ENCODE measurements around the gene TRAK1. TPM values are rescaled to one million over a fixed set of nuclear protein-coding genes. Genes with fewer than 3 reads are reported as not detected.

TRAK1 gene
- total RNA-seq, 1 experiment from 2014 or later, result 41.0 TPM

DNA sequence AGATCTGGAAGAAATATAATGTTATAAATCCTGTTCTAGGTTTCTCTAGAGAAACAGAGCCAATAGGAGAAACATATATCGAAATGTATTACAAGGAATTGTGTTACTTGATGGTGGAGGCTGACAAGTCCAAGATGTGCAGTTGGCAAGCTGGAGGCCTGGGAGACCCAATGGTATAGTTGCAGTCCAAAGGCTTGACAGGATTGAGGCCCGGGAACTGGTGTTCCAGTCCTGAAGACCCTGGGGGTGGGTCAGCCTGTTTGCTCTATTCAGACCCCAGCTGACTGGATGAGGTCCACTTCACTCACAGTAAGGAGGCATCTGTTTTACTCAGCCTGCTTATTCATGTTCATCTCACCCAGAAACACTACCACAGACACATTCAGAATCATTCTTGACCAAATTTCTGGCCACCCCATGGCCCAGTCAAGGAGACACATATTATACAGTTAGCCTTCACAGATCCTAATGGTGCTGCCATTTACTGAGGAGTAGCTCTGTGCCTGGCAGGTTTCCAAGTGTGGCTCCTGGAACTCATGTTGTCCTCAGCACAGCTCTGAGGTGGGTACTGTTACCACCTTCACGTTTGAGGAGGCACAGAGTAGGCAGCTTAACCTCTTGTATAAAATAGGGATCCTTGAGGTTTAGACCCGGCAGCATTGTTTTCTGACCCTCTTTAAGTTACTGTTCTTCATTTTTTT, 3.7 kb downstream of the TRAK1 start (continued):
- no peak for TF ChIP-seq CREB1 (CRISPR knock-in tag; IDR thresholded peaks at IDR 0.05)
- no peak for TF ChIP-seq ZNF317 (CRISPR knock-in tag; IDR thresholded peaks at IDR 0.05; ENCODE audit: borderline replicate concordance, low read depth)
- TF ChIP-seq ETV6 (CRISPR knock-in tag; IDR thresholded peaks at IDR 0.05), result no peak
- TF ChIP-seq IRF2 (CRISPR knock-in tag; IDR thresholded peaks at IDR 0.05; ENCODE audit: borderline replicate concordance, low read depth), result no peak
- no peak for TF ChIP-seq ATF3 (CRISPR knock-in tag; conservative IDR thresholded peaks at IDR 0.05)
- no peak for TF ChIP-seq NR2C2 (CRISPR knock-in tag; IDR thresholded peaks at IDR 0.05)
- no peak for TF ChIP-seq CREM (CRISPR knock-in tag; IDR thresholded peaks at IDR 0.05)

GRCh38 chr3:42095540-42095939, 4.4 kb downstream of the TRAK1 start:
- no peak overlapping the region; the same call in 1 of the 2 replicates for H3K27ac Mint-ChIP-seq
- peaks cover 11% of the 10 kb centered on the region for H3K9me3 Mint-ChIP-seq
- H3K36me3 Mint-ChIP-seq, result peaks cover 15% of the 10 kb centered on the region
- H3K4me1 Mint-ChIP-seq, result peaks cover 58% of the 10 kb centered on the region
- CTCF ChIA-PET, result interaction anchor here (1.3 kb wide), 1 partner anchor 97 kb away, joined by 5 read pairs; no protein-coding TSS in a partner anchor
- POLR2A ChIA-PET, result no interaction called here
- no peak for DNase-seq (ENCODE audit: low spot score)
- no peak overlapping the region for H3K4me3 Mint-ChIP-seq
- no peak for TF ChIP-seq TP53 (CRISPR knock-in tag; IDR thresholded peaks at IDR 0.05)
- no peak for TF ChIP-seq SMAD4 (CRISPR knock-in tag; IDR thresholded peaks at IDR 0.05)
- no peak for TF ChIP-seq ATF1 (CRISPR knock-in tag; IDR thresholded peaks at IDR 0.05)
- no peak for TF ChIP-seq ZNF416 (CRISPR knock-in tag; IDR thresholded peaks at IDR 0.05)
- no peak for ATAC-seq
- H3K27me3 Mint-ChIP-seq (ENCODE audit: low read depth), result no peaks in the 10 kb centered on the region

DNA sequence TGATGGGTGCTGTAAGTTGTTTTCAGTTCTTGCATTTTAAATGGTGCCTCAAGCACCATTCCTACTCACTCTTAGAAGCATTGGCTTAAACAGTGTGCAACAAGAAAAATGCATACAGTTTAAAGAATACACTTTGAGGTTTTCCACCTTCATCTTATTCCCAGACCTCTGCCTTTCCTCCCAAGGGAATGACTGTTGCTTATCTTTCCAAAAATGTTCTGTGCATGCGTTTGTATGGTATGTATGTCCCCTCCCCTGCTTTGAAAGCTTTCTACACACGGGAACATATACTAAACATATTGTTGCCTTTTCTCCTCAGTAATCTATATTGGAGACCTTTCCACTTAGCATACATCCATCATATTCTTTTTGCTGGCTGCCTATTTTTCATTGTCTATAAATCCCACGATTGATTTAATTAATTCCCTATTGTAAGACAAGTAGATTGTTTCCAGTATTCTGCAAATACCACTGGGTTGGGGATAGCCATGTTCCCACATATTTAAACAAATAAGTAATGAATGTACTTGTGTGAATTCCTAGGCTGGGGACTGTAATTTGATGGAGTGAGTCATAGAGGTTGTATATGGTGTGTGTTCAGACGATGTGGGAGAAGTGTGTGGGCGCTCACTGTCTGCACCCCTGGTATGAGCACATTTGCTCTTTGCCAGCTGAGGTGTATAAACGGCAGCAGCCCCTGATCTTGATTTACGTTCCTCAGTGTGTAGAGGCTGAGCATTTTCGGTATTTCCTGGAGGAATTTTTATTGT, 5.8 kb downstream of the TRAK1 start:
- CTCF ChIA-PET, result no interaction called here
- H3K4me1 Mint-ChIP-seq, result peaks cover 45% of the 10 kb centered on the region
- POLR2A ChIA-PET, result no interaction called here
- ATAC-seq, result no peak
- peaks cover 7% of the 10 kb centered on the region for H3K9me3 Mint-ChIP-seq
- TF ChIP-seq SP1 (CRISPR knock-in tag; conservative IDR thresholded peaks at IDR 0.05) (no peak), ZBTB43 (CRISPR knock-in tag; IDR thresholded peaks at IDR 0.05) (no peak), ELF4 (CRISPR knock-in tag; IDR thresholded peaks at IDR 0.05; ENCODE audit: low read depth) (no peak), IRF1 (CRISPR knock-in tag; IDR thresholded peaks at IDR 0.05) (no peak), NFATC4 (CRISPR knock-in tag; IDR thresholded peaks at IDR 0.05) (no peak), ETV6 (CRISPR knock-in tag; IDR thresholded peaks at IDR 0.05) (no peak), ZNF317 (CRISPR knock-in tag; IDR thresholded peaks at IDR 0.05; ENCODE audit: borderline replicate concordance, low read depth) (no peak), HMGA2 (CRISPR knock-in tag; IDR thresholded peaks at IDR 0.05) (no peak), PRRX2 (CRISPR knock-in tag; IDR thresholded peaks at IDR 0.05) (no peak), SMAD4 (CRISPR knock-in tag; IDR thresholded peaks at IDR 0.05) (no peak), FOXK1 (CRISPR knock-in tag; IDR thresholded peaks at IDR 0.05) (no peak), FOXP1 (CRISPR knock-in tag; IDR thresholded peaks at IDR 0.05; ENCODE audit: borderline replicate concordance) (no peak), NFYB (CRISPR knock-in tag; conservative IDR thresholded peaks at IDR 0.05; ENCODE audit: low read depth) (no peak)
- TF ChIP-seq, protein P1, sequence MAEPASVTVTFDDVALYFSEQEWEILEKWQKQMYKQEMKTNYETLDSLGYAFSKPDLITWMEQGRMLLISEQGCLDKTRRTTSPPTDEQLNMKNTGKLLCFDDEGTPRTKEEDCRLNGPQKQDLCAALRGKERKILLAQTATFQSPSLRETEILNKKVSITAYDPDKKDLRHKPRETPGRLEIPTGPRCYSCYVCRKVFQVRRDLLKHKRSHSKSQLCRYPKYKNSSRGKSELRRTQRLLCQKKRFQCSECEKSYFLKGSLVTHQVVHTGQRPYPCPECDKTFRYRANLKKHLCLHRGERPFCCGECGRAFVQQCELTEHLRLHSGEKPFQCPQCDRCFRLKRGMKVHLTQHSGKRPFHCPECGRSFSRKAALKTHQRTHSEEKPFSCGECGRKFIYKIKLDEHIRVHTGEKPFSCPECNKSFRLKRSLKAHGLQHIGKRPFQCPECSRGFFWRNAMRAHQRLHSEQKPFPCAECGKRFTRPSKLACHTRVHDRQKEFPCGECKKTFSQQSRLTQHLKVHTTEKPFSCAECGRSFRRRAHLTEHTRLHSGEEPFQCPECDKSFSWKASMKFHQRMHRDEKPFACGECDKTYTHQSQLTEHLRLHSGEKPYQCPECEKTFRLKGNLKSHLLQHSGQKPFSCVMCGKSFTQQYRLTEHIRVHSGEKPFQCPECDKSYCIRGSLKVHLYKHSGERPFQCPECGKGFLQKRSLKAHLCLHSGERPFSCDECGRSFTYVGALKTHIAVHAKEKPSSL (CRISPR knock-in tag; conservative IDR thresholded peaks at IDR 0.05), result no peak
- TF ChIP-seq, protein P2, sequence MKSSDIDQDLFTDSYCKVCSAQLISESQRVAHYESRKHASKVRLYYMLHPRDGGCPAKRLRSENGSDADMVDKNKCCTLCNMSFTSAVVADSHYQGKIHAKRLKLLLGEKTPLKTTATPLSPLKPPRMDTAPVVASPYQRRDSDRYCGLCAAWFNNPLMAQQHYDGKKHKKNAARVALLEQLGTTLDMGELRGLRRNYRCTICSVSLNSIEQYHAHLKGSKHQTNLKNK (CRISPR knock-in tag; IDR thresholded peaks at IDR 0.05), result no peak
- TF ChIP-seq, protein P3, sequence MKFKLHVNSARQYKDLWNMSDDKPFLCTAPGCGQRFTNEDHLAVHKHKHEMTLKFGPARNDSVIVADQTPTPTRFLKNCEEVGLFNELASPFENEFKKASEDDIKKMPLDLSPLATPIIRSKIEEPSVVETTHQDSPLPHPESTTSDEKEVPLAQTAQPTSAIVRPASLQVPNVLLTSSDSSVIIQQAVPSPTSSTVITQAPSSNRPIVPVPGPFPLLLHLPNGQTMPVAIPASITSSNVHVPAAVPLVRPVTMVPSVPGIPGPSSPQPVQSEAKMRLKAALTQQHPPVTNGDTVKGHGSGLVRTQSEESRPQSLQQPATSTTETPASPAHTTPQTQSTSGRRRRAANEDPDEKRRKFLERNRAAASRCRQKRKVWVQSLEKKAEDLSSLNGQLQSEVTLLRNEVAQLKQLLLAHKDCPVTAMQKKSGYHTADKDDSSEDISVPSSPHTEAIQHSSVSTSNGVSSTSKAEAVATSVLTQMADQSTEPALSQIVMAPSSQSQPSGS (CRISPR knock-in tag; IDR thresholded peaks at IDR 0.05; ENCODE audit: borderline replicate concordance, low read depth), result no peak
- DNase-seq (ENCODE audit: low spot score), result no peak
- H3K27me3 Mint-ChIP-seq (ENCODE audit: low read depth), result no peaks in the 10 kb centered on the region
- H3K27ac Mint-ChIP-seq, result no peak overlapping the region; the same call in 1 of the 2 replicates
- H3K4me3 Mint-ChIP-seq, result no peak overlapping the region
- peaks cover 7% of the 10 kb centered on the region for H3K36me3 Mint-ChIP-seq
